HG03064 (cell line): Measurements from ENCODE around the gene ABCD1.
"Not testable (repeated sequence)": the region's sequence is repeated elsewhere in the genome, so short reads cannot be mapped to it uniquely, and the experiment has no call there.

Experiments
- ATAC-seq: cut with Tn5 transposase; IDR thresholded peaks from one replicate; pipeline ENCODE4 v1.9.1; 2021; ENCODE audit warnings: low read depth; ENCODE audit not compliant: unreplicated experiment

The ABCD1 gene

DNA sequence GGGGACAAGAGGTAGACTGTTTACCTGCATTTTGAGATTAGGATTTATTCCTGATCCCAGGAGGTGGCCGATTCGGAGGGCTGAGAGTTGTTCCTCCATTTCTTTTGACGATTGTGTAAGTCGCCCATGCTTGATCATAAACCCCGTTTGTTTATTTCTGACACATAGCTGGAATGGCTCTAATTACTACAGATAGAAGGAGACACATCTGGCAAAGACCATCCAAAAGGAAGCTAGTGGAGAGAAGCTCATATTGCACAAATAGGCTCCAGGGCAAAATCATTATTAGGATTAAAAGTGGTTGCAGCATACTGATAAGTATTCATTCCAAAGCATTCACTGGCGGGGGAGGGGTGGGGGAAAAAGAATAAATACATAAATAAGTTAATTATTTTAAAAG, 22.3 kb downstream of the ABCD1 start:
- not testable (repeated sequence) for ATAC-seq

DNA sequence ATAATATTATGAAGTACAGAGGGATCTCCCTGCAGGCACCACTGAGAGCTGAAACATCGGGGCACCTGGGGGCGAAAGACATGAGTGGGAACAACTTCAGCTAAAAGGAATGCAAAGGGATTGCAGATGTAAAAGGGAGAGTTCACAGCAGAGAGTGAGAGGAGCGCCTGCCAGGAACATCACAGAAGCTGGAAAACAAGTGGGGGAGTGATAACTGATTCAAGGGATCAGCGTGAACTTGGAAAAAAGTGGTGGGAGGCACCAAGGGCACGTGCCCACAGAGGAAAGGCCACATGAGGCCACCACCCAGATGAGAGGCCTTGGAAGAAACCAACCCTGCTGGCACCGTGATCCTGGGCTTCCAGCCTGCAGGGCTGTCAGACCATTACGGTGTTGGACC, 24.4 kb downstream of the ABCD1 start:
- not testable (repeated sequence) for ATAC-seq

DNA sequence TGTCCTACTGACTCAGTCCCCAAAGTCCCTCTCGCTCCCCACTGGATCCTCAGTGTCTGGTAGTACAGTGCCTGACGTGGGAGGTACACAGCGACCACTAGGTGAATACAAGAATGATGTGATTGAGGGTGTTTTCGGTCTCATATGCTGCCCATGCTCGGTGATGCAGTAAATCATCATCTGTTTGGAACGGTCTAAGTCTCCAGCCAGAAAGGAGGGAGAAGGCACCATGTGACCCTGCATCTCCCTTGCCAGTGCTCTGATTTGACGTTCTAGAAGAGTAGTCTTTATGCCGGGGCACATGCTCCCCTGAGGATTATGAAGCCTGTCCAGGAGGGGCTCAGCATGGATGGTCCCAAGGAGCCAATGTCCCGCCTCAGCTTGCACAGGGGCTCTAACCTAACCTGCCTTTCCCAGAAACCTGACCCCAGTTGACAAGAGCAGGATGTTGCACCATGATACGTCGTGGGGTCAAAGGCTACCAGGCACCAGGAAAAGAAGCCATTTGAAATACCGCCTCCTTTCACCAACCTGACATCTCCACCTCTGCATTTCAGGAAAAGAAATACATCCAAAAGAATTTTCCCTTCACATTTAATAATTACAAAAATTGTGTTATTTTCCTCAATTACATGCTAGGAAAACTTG, 25.6 kb downstream of the ABCD1 start:
- ATAC-seq: no peak

DNA sequence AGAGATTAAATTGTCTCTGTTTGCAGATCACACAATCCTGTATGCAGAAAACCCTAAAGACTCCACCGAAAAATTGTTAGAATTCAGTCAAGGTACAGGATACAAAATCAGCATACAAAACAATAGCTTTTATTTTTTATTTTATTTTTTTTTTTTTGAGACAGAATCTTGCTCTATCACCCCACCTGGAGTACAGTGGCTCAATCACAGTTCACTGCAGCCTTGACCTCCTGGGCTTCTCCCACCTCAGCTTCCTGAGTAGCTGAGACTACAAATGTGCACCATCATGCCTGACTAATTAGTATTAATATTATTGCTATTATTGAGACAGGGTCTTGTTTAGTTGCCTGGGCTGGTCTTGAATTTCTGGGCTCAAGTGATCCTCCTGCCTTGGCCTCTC, 30.5 kb downstream of the ABCD1 start:
- no peak for ATAC-seq

DNA sequence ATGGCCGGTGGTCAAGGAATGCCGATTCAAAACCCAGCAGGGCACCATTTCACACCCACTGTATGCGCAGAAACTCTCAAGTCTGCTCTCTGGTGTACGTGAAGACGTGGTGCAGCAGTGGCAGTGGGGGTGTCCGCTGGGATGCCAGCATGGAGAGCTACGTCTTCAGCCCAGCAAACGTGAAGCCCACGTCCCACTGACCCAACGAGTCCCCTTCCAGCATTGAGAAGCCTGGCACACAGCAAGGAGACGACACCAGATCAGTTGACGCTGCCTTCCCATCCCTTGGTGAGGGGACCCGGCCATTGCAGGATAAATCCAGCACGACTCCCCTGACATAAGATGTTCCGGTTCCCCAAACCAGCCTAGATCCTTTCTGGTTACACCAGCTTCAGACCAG, 37.2 kb downstream of the ABCD1 start:
- ATAC-seq: no peak

DNA sequence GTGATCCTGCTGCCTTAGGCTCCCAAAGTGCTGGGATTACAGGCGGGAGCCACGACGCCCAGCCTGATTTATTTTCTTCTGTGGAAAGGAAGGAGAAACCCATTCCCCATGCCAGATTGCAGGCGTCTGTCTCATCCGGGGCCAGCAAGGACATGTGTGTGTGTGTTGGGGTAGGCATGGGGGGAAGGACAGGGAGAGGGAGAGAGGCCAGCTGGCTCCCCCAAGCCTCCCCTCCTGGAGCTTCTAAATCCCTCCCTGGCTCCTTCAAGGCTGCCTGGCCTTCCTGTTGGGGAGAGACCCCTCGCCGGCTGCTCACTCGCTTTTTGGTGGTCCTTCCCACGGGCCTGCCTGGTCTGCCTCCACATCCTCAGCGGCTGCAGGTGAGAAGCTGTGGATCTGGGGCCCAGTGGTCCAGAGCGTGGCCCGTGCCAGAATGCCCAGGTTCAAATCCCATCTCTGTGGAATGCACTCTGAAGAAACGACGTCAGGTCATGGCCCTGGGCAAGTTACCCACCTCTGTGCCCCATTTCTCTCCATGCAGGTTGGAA, 38.0 kb downstream of the ABCD1 start:
- ATAC-seq: no peak

DNA sequence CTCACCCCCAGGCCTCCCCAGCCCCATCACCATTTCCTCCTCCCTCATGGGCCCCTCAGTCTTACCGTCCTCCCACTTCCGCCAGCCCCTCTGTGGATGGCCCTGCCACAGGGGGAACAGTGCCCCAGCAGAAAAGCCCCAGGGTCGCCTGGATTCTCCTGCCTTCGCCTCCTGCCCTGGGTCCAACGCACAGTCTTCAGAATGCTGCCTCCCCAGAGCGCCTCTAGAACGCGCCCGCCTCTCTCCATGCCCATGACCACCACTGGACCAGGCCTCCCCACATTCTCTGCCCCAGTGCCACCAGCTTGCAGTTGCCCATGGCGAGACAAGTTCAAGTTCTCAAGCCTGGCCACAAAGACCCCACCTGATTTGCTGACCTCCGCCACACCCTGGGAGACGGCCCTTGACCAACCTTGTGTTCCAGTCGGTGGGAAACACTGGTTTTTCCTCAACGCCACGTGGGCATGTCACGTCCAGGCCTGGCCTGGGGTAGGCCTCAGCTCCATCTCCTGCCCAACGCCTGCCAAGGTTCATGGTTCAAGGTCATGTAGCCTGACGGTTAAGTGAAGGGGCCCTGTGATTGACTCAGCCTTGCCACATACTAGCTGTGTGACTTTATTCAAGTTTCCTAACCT, 38.8 kb downstream of the ABCD1 start:
- no peak for ATAC-seq

DNA sequence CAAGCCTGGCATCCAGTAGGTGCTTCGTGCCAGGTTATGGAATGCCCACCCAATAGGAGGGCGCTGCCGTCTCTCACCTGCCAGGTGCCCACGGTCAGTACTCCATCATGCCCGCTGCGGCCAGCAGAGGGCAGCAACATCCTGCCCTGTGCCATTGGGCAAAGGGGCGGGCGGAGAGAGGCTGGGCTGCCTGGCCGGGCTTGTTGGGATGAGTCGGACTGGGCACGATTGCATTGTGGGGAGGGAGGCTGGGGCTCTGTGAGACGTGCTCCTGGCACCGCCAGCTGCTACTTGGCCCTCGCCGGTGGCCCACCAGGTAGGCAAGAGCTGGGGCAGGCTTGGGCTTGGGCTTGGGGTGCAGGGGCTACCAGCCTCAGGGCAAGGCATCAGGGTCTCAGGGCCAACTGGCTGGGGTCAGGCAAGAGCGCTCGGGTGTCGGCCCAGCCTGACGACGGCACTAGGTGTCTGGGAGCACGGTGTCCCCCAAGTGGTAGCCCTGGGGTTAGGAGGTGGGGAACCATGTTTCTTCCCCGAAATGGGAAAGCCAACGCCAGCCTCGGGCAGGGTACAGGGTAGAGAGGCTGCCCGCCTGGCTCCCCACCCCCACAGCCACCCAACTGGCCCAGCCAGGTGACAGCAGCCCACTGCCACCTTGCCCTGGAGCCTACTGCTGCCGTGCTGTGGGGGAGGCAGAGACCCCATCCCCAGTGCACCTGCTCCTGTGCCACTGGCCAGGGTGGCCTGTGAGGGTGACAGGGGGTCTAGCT, 39.5 kb downstream of the ABCD1 start, which contains the start of gene PLXNB3:
TSS of gene PLXNB3 (plus strand) at position 261 of the 767 bp plus-strand sequence. CDS start 1,287 bp downstream, outside the sequence.
- ATAC-seq: no peak

DNA sequence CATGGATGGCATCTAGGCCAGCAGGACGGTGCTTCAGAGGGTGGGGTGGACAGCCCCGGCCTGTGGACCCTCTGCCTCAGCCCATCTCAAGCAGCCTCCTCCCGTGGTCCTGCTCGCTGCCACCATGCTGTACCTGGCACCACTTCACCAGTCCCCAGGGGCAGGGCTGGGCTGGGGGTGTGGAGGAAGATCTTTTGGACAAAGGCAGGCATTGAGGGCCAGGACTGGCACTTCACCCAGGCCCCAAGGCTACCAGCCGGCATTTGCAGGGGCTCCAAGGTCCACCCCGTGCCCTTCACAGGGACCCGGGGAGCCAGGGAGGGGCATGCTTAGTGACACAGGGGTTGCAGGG, 40.1 kb downstream of the ABCD1 start:
- no peak for ATAC-seq

DNA sequence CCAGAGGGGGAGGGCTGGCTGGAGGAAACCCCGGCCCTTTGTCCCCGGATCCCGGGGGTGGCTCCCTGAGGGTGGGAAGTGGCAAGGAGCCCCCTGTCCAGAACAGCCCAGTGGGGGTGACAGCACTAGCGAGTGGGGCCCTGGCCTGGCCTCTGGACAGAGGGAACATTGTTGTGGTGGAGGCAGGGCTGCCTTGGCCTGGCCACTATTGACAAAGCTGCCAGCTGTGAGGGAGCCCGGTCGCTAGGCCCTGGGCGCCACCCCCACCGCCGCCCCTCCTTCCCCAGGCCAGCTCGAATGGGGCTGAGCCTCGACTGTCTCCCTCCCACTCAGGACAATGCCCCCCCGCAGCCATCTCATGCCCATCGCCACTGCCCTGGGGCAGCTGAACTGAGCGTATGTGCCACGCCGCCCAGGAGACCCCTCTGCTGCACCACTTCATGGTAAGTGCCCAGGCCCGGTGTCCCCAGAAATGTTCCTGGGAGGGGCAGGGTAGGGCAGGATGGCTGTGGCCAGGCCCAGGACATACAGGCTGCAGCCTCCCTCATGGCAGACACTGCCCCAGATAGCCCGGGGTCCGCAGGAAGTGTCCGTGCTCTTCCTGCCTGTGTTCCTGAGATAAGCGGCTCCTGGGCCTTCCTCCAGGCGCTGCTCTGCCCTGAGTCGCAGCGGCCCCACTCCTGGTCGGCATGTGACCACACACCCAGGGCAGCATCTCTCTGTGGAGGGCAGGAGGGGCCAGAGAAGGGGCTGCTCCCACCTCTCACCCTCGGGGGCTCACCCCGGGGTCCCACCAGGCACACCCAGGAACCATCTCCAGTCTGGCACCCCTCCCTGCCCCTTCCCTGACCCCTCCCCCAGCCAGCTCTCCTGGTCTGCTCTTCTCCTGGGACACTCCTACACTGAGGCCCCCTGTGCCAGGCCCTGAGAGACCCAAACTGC, 40.8 kb downstream of the ABCD1 start:
- ATAC-seq: no peak

DNA sequence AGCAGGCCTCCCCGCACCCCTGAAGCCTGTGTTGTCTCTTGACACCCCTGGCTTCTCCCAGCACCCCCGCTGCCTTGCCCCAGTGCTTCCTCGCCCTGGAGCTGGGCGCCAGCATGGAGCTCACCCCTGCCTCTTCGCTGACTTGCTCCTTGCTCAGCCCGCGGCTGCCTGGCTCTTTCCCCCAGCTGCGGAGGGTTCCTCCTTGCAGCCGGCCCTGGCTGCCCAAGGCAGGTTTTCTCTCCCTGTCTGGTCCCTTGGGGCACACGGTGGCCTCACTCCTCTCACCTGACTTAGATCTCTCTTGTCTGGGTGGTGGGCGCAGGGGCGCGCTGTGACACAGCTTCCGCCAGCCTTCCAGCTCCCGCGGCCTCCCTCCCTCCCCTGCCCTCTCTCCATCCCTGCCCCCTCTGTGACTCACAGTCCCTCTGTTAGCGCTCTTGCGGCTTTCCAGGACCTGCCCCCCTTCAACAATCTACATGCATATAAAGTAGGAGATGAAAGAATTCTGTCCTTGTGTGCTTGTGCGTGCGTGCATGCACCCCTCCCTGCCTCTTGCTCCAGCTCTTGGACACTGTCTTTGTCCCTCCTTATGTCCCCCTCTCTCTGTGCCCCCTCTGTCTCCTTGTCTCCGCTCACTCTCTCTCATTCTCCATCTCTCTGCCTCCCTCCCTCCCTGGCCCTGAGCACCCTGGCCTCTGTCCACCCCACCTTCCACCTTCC, 41.6 kb downstream of the ABCD1 start:
- no peak for ATAC-seq

DNA sequence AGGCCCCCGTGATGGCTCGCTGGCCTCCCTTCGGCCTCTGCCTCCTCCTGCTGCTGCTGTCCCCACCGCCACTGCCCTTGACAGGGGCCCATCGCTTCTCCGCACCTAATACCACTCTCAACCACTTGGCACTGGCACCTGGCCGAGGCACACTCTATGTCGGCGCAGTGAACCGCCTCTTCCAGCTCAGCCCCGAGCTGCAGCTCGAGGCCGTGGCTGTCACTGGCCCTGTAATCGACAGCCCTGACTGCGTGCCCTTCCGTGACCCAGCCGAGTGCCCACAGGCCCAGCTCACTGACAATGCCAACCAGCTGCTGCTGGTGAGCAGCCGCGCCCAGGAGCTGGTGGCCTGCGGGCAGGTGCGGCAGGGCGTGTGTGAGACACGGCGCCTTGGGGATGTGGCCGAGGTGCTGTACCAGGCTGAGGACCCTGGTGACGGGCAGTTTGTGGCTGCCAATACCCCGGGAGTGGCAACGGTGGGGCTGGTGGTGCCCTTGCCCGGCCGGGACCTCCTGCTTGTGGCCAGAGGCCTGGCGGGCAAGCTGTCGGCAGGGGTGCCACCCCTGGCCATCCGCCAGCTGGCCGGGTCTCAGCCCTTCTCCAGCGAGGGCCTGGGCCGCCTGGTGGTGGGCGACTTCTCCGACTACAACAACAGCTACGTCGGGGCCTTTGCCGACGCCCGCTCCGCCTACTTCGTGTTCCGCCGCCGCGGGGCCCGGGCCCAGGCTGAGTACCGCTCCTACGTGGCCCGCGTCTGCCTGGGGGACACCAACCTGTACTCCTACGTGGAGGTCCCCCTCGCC, 42.4 kb downstream of the ABCD1 start:
- ATAC-seq: no peak

DNA sequence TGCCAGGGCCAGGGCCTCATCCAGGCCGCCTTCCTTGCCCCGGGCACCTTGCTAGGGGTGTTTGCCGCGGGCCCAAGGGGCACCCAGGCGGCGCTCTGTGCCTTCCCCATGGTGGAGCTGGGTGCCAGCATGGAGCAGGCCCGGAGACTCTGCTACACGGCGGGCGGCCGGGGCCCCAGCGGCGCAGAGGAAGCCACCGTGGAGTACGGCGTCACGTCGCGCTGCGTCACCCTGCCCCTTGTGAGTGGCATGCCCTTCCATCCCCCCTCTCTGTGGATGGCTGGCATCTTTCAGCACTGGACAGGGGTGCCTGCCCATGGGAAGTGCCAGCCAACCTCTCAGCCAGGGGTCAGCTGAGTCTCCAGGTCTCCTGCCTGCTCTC, 43.0 kb downstream of the ABCD1 start:
- ATAC-seq: no peak

DNA sequence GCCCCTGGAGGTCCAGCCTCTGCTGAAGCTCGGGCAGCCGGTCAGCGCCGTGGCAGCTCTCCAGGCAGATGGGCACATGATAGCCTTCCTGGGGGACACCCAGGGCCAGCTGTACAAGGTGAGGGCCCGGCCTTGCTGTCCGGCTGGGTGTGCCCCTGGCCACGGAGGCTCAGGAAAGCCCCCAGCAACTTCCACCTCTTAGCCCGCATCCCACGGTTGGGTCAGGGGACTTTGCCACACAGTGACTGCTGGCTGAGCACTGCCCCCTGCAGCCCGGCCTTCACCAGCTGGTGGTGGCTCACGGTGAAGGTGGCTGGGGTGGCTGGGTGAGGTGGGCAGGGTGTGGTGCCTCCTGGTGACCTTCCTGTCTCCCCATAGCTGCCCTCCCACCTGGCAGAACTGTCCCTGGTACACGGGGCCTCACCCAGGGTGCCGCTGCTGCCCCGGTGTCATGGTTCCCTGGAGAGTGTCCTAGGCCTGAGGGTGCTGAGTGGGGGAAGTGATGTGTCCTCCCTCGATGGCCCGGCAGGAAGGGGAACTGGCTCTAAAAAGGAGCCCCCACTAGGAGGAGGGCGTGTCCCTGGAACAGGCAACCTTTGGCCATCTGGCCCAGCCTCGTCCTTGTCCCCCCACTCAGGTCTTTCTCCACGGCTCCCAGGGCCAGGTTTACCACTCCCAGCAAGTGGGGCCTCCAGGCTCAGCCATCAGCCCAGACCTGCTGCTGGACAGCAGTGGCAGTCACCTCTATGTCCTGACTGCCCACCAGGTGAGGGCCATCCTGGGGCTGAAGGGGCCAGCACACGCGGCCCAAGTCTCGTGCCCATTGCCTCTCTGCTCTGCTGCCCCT, 43.9 kb downstream of the ABCD1 start:
- ATAC-seq: no peak

DNA sequence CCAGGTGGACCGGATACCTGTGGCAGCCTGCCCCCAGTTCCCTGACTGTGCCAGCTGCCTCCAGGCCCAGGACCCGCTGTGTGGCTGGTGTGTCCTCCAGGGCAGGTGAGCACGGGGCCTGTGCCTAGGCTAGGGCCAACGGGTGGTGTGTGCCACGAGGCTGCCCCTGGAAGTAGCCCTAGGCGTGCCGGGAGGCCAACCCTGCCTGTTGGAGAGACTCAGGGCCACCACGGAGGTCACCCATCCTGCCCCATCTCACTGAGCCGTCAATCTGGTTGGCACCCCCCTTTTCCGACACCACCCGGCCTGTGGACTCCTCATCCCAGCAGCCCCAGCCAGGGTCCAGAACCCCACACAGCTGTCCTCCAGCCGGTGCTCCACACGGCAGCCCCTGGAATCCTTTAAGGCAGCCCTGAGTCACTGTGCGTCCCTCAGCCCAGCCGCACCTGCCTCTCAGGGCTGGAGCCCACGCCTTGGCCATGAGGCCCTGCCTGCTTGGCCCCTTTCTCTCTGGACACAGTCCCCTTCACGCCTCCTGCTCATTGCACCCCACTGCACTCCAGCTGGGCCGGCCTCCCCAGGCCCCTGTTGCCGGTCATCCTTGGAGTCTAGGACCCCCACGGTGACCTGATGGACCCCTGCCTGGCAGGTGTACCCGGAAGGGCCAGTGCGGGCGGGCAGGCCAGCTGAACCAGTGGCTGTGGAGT, 44.7 kb downstream of the ABCD1 start:
- ATAC-seq: no peak

DNA sequence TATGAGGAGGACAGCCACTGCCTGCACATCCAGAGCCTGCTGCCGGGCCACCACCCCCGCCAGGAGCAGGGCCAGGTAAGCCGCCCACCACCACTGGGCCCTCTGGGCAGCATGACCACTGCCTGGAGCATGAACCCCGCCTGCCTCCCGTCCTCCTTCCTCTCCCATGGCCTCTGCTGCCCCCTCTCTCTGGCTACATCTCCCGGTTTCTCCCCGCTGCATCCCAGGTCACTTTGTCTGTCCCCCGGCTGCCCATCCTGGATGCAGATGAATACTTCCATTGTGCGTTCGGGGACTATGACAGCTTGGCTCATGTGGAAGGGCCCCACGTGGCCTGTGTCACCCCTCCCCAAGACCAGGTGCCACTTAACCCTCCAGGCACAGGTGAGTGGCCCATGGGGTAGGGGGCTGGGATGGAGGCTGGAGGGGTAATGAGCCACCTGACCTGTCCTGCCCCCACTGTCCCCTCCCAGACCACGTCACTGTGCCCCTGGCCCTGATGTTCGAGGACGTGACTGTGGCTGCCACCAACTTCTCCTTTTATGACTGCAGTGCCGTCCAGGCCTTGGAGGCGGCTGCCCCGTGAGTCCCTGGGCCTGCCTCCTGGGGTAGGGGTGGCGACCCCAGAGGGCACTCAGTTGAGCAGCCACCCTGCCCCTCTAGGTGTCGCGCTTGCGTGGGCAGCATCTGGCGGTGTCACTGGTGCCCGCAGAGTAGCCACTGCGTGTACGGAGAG, 45.4 kb downstream of the ABCD1 start:
- ATAC-seq: no peak
